ENCODE data around the gene TMEM115.

Gene TMEM115

DNA sequence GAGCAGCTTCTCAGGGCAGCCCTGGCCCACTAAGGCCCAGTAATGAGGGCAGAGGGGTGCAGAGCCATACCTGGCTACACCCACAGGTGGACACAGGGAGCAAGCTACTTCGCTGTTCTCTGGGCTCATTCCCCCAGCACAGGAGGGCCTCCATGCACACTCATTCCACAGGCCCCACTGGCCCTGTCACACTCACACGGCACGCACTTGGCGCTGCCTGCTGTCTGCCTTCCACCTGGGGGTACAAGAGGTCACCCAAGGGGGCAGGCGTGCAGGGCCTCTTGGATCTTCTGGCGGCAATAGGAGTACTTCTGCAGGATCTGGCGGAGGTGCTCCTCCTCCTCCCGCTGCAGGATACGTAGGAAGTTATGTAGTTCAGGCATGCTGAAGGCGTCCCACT is 29.0 kb downstream of the TMEM115 start:
- no peak for DNase-seq

DNA sequence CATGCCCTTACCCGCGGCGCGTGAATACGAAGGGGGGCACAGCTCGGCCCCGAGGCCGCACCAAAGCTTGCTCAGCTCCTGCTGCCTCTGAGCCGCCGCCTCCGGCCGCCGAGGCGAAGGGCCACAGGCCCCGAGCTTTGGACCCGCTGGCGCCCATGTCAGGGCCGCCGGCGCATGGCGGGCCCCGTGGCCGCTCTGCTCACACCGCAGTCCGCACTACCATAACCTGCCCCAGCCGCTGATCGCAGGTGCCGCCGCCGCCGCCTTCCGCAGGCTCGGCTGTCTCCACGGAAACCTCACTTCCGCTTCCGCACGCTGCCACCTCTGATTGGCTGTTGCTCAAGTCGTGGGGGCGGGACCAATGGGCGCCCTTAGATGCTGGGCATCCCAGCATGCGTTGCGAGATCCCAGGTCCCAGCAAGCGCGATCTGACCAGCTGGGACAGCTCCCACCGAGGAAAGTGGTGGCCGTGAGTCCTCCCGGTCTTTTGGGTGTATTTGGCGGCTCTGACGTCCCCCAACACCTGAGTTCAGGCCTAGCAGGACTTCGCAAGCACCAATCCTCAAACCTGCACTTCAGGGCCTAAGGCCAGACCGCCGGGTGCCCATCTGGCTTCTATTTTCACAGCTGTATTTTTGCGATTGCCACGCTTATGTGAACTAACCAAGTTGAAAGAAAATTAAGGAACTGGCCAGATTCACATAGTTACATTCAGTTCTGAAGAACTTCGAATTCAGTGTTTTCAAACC is 31.2 kb downstream of the TMEM115 start, which contains the start of gene TUSC2:
Gene TUSC2 (minus strand): TSS at position 281 of the 749 bp plus-strand sequence. CDS start 124 bp downstream, at position 157.
- DNase-seq, result peak; percentile 92 to 93

GRCh38 chr3:50327129-50327528 is 32.2 kb downstream of the TMEM115 start:
- DNase-seq, result no peak

DNA sequence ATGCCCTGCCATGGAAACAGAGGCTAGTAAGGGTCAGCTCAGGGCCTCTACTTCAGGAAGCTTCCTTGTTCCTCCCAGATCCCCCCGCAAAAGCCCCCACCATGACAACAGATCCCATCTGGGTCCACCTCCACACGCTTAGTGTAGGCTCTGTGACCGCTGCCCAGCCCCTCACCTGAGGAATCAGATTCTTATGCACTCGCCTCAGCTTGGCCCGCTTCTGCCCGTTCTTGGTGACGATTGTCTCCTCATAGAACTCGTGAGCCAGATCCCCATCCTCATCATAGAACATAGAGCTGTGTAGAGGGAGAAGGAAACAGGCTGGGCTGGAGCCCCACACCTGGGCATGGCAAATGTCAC is 33.2 kb downstream of the TMEM115 start:
- DNase-seq, result no peak

DNA sequence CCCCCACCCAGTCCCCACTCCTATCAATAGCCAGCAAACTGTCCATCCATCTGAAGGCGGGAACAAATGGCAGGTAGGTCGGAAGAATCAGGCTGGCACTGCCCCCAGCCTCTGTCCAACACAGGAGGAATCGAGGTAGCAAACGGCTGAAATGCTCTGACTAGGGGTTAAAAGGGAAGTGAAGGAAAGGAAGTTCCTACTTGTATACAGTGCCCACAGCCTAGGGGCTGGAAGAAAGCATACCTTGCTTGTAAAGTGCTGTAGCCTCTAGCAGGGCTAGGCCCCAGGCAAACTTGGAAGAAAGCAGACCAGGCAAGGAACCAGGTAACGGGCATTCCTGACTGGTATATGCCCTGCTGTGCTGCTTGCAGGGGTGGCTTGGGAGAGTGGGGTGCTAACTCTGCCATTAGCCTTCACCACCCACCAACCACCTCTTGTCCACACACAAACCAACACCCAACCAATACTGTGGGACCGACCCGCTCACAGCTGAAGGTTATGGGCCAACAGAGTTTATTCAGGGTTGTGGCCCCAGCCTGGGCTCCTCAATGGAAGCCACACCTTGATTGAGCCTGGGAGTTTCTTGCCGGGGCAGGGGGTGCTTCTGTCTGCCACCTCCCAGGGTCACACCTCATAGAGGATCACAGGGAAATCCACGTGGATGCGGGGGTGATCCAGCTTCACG is 33.7 kb downstream of the TMEM115 start:
- DNase-seq, result no peak

DNA sequence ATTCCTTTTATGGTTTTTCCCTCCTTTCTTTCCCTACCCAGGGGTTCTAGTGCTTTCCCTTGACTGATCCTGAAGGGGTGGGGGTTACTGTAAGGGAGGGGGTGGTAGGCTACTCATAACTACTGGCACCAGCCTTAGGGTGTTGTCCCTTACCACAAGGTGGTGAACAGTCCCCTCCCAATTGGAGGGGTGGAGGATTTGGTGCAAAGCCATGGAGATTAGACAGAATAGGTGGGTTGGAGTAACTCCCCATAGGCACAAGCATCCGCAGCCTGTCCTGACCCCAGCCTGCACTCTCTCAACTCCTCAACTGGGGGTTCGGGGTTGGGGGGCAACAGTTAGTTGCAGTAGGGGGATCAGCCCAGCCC is 34.2 kb downstream of the TMEM115 start:
- no peak for DNase-seq

DNA sequence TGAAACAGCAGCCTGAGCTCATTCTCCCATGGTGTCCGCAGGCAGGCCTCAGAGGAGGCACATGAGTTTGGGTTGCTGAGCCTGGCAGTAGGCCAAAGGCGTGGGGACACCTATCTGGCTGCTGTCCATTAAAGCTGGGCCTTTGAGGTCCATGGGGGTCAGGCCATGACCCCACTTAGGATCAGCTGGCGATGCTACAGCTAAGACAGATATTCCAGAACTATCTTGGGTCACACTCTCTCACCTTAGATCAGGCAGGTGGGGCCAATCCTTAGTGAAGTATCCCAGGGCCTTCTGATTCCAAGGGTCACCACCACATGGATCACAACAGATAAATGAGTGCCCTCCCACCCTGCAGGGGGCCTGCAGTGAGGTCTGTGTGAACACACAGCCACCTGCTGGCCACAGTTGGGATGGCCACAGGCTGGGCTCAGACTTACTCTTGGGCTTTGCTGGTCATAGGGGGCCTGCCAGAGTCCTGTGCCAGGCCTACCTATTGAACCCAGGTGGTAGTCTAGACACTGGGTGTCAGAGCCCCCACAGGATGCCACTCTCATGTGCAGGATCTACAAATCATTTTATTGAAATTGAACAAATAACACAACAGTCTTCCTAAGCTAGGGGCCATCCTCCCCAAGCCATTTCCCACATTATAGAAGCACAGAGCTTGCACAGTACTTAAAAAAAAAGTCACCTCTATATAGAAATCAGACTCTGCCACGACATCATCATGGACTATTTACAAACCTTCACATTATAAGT is 34.8 kb downstream of the TMEM115 start:
- DNase-seq, result peak; percentile 46 to 55

GRCh38 chr3:50323614-50324199 is 35.6 kb downstream of the TMEM115 start:
- DNase-seq, result no peak

DNA sequence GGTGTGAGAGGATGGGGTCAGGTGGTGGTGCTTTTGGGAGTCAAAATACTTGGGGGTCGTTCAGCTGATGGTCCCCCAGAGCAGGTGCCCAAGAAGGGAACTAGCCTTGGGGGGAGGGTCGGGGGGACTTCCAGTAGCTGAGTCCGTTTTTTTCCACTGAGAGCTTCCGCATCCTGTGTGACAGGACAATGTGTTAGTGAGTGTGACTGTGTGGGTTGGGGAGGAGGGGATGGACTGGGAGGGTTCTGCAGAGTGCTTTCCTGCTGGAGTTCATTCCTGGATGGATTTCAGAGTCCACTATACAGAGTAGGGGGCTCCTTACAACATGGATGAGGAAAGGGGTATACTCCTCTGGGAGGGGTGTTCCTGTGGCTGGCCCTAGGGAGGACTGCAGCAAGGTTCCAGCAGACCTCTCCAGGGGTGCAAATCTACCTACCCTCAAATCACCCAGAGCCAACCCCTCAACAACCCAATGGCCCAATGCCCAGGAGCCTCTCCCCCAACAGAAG is 36.2 kb downstream of the TMEM115 start:
- no peak for DNase-seq

DNA sequence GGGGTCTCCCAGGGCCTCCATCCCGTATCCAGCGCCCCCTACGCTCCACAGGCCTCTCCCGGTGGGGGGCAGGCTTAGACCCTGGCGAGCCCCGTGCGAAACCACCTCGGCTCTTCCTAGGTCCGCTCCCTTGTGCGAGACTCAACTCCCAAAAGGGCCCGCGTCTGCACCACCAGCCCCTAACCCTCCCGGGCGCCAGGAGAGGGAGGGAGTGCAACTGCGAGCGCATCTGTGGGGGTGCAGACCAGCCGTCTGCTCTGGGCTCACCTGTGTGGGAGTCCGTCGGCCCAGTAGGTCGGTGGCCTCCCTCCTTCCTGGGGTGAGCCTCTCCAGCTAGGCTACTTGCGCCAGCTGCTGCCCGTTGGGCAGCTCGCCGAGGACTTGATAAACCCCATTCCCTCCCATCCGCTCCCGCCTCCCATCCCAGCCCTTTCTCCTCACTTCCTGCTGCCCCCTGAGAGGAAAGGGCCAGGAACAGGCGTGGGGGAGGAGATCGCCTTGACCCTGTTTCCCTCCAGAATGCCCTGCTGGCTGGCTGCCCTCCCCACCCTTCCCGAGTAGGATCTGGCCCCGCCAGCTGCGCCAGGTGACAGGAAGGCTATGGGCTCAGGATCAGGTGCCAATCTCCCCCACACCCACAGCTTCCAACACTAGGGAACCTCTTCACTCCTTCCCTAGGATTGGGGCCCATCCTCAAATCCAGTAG is 36.8 kb downstream of the TMEM115 start, which contains the start of gene HYAL2:
Gene HYAL2 (minus strand): TSS at position 360 of the 706 bp plus-strand sequence. CDS start 2,256 bp downstream, outside the sequence.
- DNase-seq, result no peak

DNA sequence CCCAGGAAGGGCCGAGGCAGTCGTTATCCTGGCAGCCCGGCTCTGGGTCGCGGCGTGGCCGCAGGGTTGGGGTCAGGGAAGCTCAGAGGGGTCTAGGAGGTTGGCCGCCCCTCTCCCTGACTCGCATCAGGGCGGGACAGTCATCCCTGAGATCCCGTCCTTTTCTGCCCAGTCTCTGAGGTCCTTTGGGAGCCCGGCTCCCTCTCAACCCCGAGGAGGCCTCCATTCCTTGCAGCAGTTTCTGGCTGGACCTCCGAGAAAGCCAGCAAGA is 37.3 kb downstream of the TMEM115 start:
- DNase-seq, result no peak

- peak; percentile 75 for DNase-seq
Measured at GRCh38 chr3:50321336-50322114, 37.8 kb downstream of the TMEM115 start.

DNA sequence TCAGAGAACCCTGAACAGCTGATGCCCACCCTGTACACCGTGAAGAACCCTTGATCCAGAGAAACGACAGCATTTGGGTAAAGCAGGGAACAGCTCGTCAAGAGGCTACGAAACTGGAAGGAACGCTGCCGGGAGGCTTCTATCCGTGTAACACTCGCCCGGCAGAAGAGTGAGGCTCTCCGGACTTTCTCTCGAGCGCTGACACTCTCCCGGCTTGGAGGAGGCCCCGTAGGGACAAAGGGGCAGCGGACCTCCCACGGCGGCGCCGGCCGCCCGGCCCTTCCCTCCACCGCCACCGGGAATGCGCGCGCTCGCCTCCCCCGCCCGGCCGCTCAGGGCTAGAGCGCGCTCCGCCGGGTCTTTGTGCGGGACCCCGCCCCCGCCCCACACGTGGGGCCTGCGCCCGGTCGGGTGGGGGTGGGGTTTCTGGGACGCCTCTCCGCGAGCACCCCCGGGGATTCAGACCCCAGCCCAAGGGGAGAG is 38.4 kb downstream of the TMEM115 start:
- DNase-seq, result peak; percentile 44 to 58

DNA sequence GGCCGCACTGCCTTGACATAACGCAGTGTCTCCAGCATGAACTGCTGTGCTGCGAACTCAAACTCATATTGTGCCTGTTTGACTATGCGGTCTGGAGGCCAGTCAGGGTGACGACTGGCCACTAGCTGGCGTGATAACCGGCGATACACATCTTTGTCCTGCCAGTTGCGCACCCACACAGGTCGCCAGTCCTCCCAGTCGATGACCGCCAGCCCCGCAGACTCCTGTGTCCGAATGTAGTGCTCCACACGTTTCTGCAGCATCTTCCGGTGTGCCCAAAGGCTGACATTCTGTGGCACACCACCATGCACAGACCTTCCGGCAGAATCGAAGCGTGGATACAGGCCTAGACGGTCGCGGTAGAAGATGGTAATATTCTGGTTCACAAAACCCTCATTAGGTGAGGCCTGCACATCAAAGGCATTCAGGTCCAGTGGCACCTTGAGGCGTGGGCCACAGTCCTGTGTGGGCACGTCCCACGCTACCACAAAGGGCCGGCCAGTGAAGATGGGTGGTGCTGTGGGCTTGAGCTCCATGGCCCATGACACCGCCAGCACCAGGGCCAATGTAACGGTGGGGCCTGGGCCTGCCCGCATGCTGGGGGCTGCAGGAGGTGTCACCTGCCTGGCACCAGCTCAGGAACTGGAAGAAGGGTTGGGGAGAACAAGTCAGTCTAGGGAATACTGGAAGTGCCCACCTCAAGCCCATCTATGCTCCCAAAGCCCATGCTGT is 39.3 kb downstream of the TMEM115 start:
- no peak for DNase-seq

GRCh38 chr3:50319181-50319893 is 40.0 kb downstream of the TMEM115 start:
- no peak for DNase-seq

DNA sequence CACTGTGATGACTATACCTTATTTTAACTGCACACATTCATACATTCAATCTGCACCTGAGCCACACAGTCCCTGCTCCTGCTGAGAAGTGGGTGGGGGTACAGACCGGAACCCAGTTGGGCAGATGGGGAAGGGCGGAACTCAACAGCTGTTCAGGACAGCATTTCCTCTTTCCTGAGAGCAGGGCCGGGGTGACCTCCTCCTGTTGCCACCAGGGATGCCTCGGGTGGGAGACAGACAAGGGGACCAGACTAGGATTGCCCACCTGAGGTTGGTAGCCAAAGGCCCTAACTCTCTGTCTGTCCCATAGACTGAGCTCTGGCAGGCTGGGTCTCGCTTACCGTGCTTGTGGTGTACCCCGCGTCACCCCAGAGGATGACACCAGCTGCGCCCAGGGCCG is 40.7 kb downstream of the TMEM115 start:
- no peak for DNase-seq

DNA sequence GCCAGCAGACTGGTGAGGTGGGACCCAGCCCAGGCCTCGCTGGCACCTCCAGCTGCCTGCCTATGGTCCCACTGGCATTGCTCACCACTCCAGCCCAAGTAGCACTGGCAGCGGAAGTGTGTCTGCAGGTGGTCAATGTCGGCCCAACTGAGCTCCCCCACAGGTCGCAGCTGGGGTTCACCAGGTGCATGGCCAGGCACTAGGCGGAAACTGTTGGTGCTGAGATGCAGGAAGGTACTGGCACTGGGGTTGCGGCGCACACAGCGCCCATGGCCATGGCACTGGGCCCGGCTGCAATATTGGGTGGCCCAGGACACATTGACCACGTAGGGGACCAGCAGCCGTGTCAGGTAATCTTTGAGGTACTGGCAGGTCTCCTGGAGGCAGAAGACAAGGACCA is 41.2 kb downstream of the TMEM115 start:
- DNase-seq, result no peak

- DNase-seq, result no peak
Measured at GRCh38 chr3:50317300-50317699, 42.0 kb downstream of the TMEM115 start.

DNA sequence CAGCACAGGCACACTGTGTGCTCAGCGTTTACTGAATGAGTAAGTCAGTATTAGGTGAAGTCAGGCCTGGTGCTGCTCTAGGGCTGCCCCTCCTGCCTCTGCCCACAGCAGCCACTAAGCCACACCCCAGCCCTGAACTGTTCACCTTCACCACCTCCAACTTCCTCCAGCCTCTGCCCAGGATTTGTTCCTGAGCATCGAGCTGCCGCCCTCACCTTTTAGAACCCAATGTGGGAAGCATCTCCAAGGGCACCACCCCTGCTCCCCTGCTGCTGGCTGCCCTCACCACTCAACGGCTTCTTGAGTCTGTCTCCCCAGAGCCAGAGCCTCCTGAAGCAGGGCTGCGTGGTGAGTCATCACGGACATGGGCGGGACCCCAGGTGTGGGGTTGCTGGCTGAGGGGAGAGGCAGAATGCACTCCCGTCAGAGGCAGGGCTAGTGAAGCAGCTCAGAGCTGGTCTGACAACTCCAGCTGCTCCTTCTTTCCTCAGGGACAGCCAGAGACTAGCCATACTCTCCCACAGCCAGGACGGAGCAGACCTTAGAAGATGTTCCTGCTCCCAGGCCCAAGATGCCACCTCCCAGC is 42.6 kb downstream of the TMEM115 start:
- DNase-seq, result peak; percentile 73 to 74

GRCh38 chr3:50314816-50315215 is 44.5 kb downstream of the TMEM115 start:
- DNase-seq, result no peak
